Colonic mucosa (tissue), 4 donors: ENCODE data around the gene KIF21A. TPM values are rescaled to one million over a fixed set of nuclear protein-coding genes. Genes with fewer than 3 reads are reported as not detected.

Source experiments
- DNase-seq: peaks from one replicate; pipeline ENCODE4 v3.0.0-alpha.2; 2020
- H3K27ac ChIP-seq: fragments of 200-600 bp; one replicate; pipeline ENCODE4 v1.8.0; 2021
- H3K27me3 ChIP-seq: fragments of 200-600 bp; one replicate; pipeline ENCODE4 v1.8.0; 2021
- H3K36me3 ChIP-seq: fragments of 200-600 bp; one replicate; pipeline ENCODE4 v1.8.0; 2021
- H3K4me1 ChIP-seq: fragments of 200-600 bp; one replicate; pipeline ENCODE4 v1.8.0; 2021; ENCODE audit warnings: mild to moderate bottlenecking
- H3K4me3 ChIP-seq: fragments of 200-600 bp; one replicate; pipeline ENCODE4 v1.8.0; 2021
- H3K9ac ChIP-seq, 2 donors: one replicate each; pipeline ENCODE4 v1.7.0; 2013; ENCODE audit warnings: control low read depth in 2 of 2, low read depth in 2 of 2, low read length in 2 of 2
- H3K9me3 ChIP-seq: fragments of 200-600 bp; one replicate; pipeline ENCODE4 v1.8.0; 2021
- CTCF ChIP-seq: fragments of 200-600 bp; IDR thresholded peaks from one replicate; pipeline ENCODE4 v1.8.0; 2022; ENCODE audit warnings: antibody characterized with exemption, mild to moderate bottlenecking
- intact Hi-C: fragments of 100-400 bp; cut with DNase I; formaldehyde crosslinking; loops from one replicate; pipeline ENCODE4 v1.14.1; 2022
- total RNA-seq, 2 donors: library from RNA; stranded (reverse); fragmentation: NEBNext Ultra II Directional in 1 of 2; extraction: Animal tissue kit (Norgen Biotek cat#: 25700) in 1 of 2; gene quantifications; one replicate each; pipeline ENCODE4 v1.2.1, GENCODE V29; 2021
- donor health status: healthy.
- donor health status: DM: no; HTN: no; CAD: no.
- donor health status: DM: no; HTN: no; CAD: no.

KIF21A gene
- total RNA-seq, 2 donors from 2014 or later: 24.6 to 31.0 TPM

- Histone ChIP-seq H3K4me3 (no peak overlapping the region), H3K27ac (no peak overlapping the region), H3K9ac (no peak overlapping the region), H3K36me3 (no peaks in the 10 kb centered on the region), H3K9me3 (no peaks in the 10 kb centered on the region), H3K27me3 (no peaks in the 10 kb centered on the region), H3K4me1 (no peaks in the 10 kb centered on the region)
- no peak for DNase-seq
- no peak for TF ChIP-seq CTCF
- intact Hi-C loops: no loop called here
These were observed 11.7 kb downstream of the KIF21A start for GRCh38 chr12:39431002-39431796.

- intact Hi-C loops: no loop called here
- Histone ChIP-seq H3K36me3 (no peaks in the 10 kb centered on the region), H3K9ac (no peak overlapping the region), H3K27me3 (no peaks in the 10 kb centered on the region), H3K27ac (no peak overlapping the region), H3K4me3 (no peak overlapping the region), H3K9me3 (no peaks in the 10 kb centered on the region), H3K4me1 (no peaks in the 10 kb centered on the region)
- no peak for DNase-seq
- no peak for TF ChIP-seq CTCF
These were observed 13.1 kb downstream of the KIF21A start for GRCh38 chr12:39429809-39430208.

GRCh38 chr12:39427360-39427808, 15.5 kb downstream of the KIF21A start:
- H3K36me3 ChIP-seq: no peaks in the 10 kb centered on the region
- TF ChIP-seq CTCF: no peak
- H3K27me3 ChIP-seq: no peaks in the 10 kb centered on the region
- no peaks in the 10 kb centered on the region for H3K9me3 ChIP-seq
- no peak overlapping the region for H3K9ac ChIP-seq
- no peak for DNase-seq
- H3K4me1 ChIP-seq: no peaks in the 10 kb centered on the region
- no peak overlapping the region for H3K27ac ChIP-seq
- intact Hi-C loops: no loop called here
- no peak overlapping the region for H3K4me3 ChIP-seq

- DNase-seq: no peak
- Histone ChIP-seq H3K9ac (no peak overlapping the region), H3K4me3 (no peak overlapping the region), H3K4me1 (no peaks in the 10 kb centered on the region), H3K36me3 (no peaks in the 10 kb centered on the region), H3K27ac (no peak overlapping the region), H3K9me3 (no peaks in the 10 kb centered on the region), H3K27me3 (no peaks in the 10 kb centered on the region)
- intact Hi-C loops: no loop called here
- TF ChIP-seq CTCF: no peak
These were observed 16.2 kb downstream of the KIF21A start for GRCh38 chr12:39426636-39427240.

- no peaks in the 10 kb centered on the region for H3K27me3 ChIP-seq
- H3K9ac ChIP-seq: no peak overlapping the region
- TF ChIP-seq CTCF: no peak
- no peak overlapping the region for H3K27ac ChIP-seq
- H3K36me3 ChIP-seq: no peaks in the 10 kb centered on the region
- DNase-seq: no peak
- no peaks in the 10 kb centered on the region for H3K4me1 ChIP-seq
- no peaks in the 10 kb centered on the region for H3K9me3 ChIP-seq
- intact Hi-C loops: no loop called here
- H3K4me3 ChIP-seq: no peak overlapping the region
These were observed 22.9 kb downstream of the KIF21A start for GRCh38 chr12:39420043-39420442.
